CD14-positive monocyte (primary cell): ENCODE results near the gene ARPC2. TPM values are rescaled to one million over a fixed set of nuclear protein-coding genes. Genes with fewer than 3 reads are reported as not detected.

ENCODE experiments used
- DNase-seq, 3 donors: peaks; one replicate each; pipeline ENCODE4 v3.0.0-alpha.2; 2011 to 2022
- H2AFZ ChIP-seq: 2 replicates; pipeline ENCODE4 v1.6.0; 2012; ENCODE audit warnings: mild to moderate bottlenecking, low read depth, low read length, inconsistent platforms; ENCODE audit not compliant: insufficient read depth, poor library complexity, severe bottlenecking
- H3K27ac ChIP-seq, 2 donors: 1 replicate in 1 of 2; 2 replicates in 1 of 2; pipeline ENCODE4 v1.5.1; 2012 to 2013; ENCODE audit warnings: low read length in 2 of 2, control low read depth in 1 of 2, inconsistent platforms in 1 of 2, low read depth in 1 of 2, mild to moderate bottlenecking in 1 of 2
- H3K27me3 ChIP-seq, 2 donors: one replicate each; pipeline versions ENCODE4 v1.6.0 to v1.6.1; 2011 to 2013; ENCODE audit warnings: low read length in 2 of 2; ENCODE audit not compliant: control insufficient read depth in 2 of 2, insufficient read depth in 2 of 2
- H3K36me3 ChIP-seq, 2 donors: replicated peaks in 1 of 2; 1 replicate in 1 of 2; 2 replicates in 1 of 2; pipeline versions ENCODE4 v1.5.1 to v1.6.1; 2012 to 2013; ENCODE audit warnings: low read length in 2 of 2, control low read depth in 1 of 2, inconsistent platforms in 1 of 2, mild to moderate bottlenecking in 1 of 2; ENCODE audit not compliant: insufficient read depth in 2 of 2, control insufficient read depth in 1 of 2
- H3K4me1 ChIP-seq, 2 donors: 1 replicate in 1 of 2; 2 replicates in 1 of 2; pipeline versions ENCODE4 v1.5.1 to v1.6.1; 2012 to 2013; ENCODE audit warnings: low read length in 2 of 2, control low read depth in 1 of 2, inconsistent platforms in 1 of 2, mild to moderate bottlenecking in 1 of 2, moderate library complexity in 1 of 2; ENCODE audit not compliant: insufficient read depth in 2 of 2, control insufficient read depth in 1 of 2
- H3K4me2 ChIP-seq: replicated peaks from 2 replicates; pipeline ENCODE3; 2012; ENCODE audit warnings: low read length, moderate library complexity, mild to moderate bottlenecking; ENCODE audit not compliant: poor library complexity, severe bottlenecking; ENCODE audit errors: extremely low read depth
- H3K4me3 ChIP-seq, 3 experiments: fragments of 200-600 bp in 1 of 3; sonication (generic) in 1 of 3; replicated peaks in 1 of 3; 1 replicate in 2 of 3; 2 replicates in 1 of 3; pipeline ENCODE4 v1.5.1; 2011 to 2013; ENCODE audit warnings: low read length in 3 of 3, mild to moderate bottlenecking in 3 of 3, control low read depth in 2 of 3, low read depth in 2 of 3, inconsistent platforms in 1 of 3, moderate library complexity in 1 of 3
- H3K79me2 ChIP-seq: 2 replicates; pipeline ENCODE4 v1.6.0; 2012; ENCODE audit warnings: mild to moderate bottlenecking, control low read depth, inconsistent platforms, low read length, moderate library complexity; ENCODE audit not compliant: insufficient read depth
- H3K9ac ChIP-seq: 2 replicates; pipeline ENCODE4 v1.6.0; 2017; ENCODE audit warnings: low read length, mild to moderate bottlenecking; ENCODE audit not compliant: insufficient read depth, poor library complexity, severe bottlenecking
- H3K9me3 ChIP-seq, 2 donors: replicated peaks in 1 of 2; 1 replicate in 1 of 2; 2 replicates in 1 of 2; pipeline versions ENCODE4 v1.5.1 to v1.6.1; 2012 to 2013; ENCODE audit warnings: low read length in 2 of 2, control low read depth in 1 of 2; ENCODE audit not compliant: control insufficient read depth in 1 of 2, insufficient read depth in 1 of 2
- H4K20me1 ChIP-seq: 2 replicates; pipeline ENCODE4 v1.6.0; 2012; ENCODE audit warnings: mild to moderate bottlenecking, low read length, control low read depth, moderate library complexity; ENCODE audit not compliant: insufficient read depth
- H3K27ac Mint-ChIP-seq, 7 donors: one replicate each; pipeline ENCODE4 v1.8.0; 2020; ENCODE audit warnings: mild to moderate bottlenecking in 7 of 7, mixed read lengths in 7 of 7, moderate library complexity in 6 of 7, inconsistent platforms in 2 of 7
- H3K27me3 Mint-ChIP-seq, 3 donors: one replicate each; pipeline ENCODE4 v1.8.0; 2021 to 2022; ENCODE audit warnings: low read depth in 3 of 3, mild to moderate bottlenecking in 3 of 3, mixed read lengths in 3 of 3, moderate library complexity in 3 of 3, inconsistent platforms in 1 of 3
- H3K36me3 Mint-ChIP-seq, 2 donors: one replicate each; pipeline ENCODE4 v1.8.0; 2020; ENCODE audit warnings: mixed read lengths in 2 of 2, inconsistent platforms in 1 of 2, mild to moderate bottlenecking in 1 of 2
- H3K4me1 Mint-ChIP-seq: one replicate; pipeline ENCODE4 v1.8.0; 2020; ENCODE audit warnings: mild to moderate bottlenecking, mixed read lengths
- H3K4me3 Mint-ChIP-seq, 2 donors: one replicate each; pipeline ENCODE4 v1.8.0; 2020; ENCODE audit warnings: mild to moderate bottlenecking in 2 of 2, mixed read lengths in 2 of 2, moderate library complexity in 1 of 2
- H3K9me3 Mint-ChIP-seq, 7 donors: one replicate each; pipeline ENCODE4 v1.8.0; 2020 to 2022; ENCODE audit warnings: mixed read lengths in 7 of 7, mild to moderate bottlenecking in 6 of 7, moderate library complexity in 6 of 7, inconsistent platforms in 2 of 7
- CTCF ChIP-seq: fragments of 200-600 bp; IDR thresholded peaks from one replicate; pipeline ENCODE4 v1.8.0; 2022; ENCODE audit warnings: antibody characterized with exemption, mild to moderate bottlenecking
- WGBS: methylation state at CpG from one replicate; pipeline ENCODE4 v1.1.5; 2013; ENCODE audit warnings: missing lambda C conversion rate; ENCODE audit not compliant: insufficient coverage; 5-methylcytosine and 5-hydroxymethylcytosine counted together
- intact Hi-C, 2 donors: fragments of 100-400 bp; cut with micrococcal nuclease; formaldehyde crosslinking; loops; one replicate each; pipeline versions ENCODE4 v1.15.0 to v1.15.1; 2023
- polyA plus RNA-seq, 3 donors: library from polyadenylated mRNA; depleted of rRNA in 1 of 3; unstranded in 2 of 3; stranded (reverse) in 1 of 3; fragments of 300-500 nt in 2 of 3; fragments of >200 nt in 1 of 3; fragmentation: Illumina TruSeq in 2 of 3; gene quantifications; 1 replicate in 2 of 3; 2 replicates in 1 of 3; pipeline ENCODE4 v1.2.3, GENCODE V29; 2012 to 2021

Gene ARPC2
- polyA plus RNA-seq, 3 donors = 640 to 1,227 (median 1,162) TPM

GRCh38 chr2:218273908-218274249, 56.9 kb downstream of the ARPC2 start:
- H3K4me1 ChIP-seq = peaks cover 43 to 53% of the 10 kb centered on the region in 2 donors
- no peak overlapping the region for H3K9ac ChIP-seq
- no peak overlapping the region for H3K4me3 ChIP-seq
- no peak overlapping the region for H2AFZ ChIP-seq
- no peak for TF ChIP-seq CTCF
- H3K27me3 ChIP-seq = no peaks in the 10 kb centered on the region
- DNase-seq = no peak
- WGBS = no CpG with 5 or more reads among the region's 2 CpGs
- Mint-ChIP-seq H3K9me3 (no peaks in the 10 kb centered on the region), H3K4me1 (peaks cover 51% of the 10 kb centered on the region), H3K36me3 (peaks cover 51 to 59% of the 10 kb centered on the region in 2 donors), H3K27me3 (peaks cover 0 to 3% (median 0%) of the 10 kb centered on the region in 3 donors), H3K27ac (peak overlapping the region in 4 of 7 donors; percentile 62 to 75 (median 74)), H3K4me3 (no peak overlapping the region)
- intact Hi-C loops = loop anchor here (5.0 to 10.0 kb wide), 4 partner anchors 123 to 291 kb away; partner anchors contain the start of genes CTDSP1 (in 2 of the 2), CNOT9 (in 1 of the 2) and USP37 (in 1 of the 2)
- H4K20me1 ChIP-seq = peaks cover 85% of the 10 kb centered on the region
- H3K79me2 ChIP-seq = peaks cover 70% of the 10 kb centered on the region
- H3K36me3 ChIP-seq = peaks cover 55 to 58% of the 10 kb centered on the region in 2 donors
- H3K27ac ChIP-seq = peak overlapping the region in 1 of 2 donors; percentile 65
- no peaks in the 10 kb centered on the region for H3K9me3 ChIP-seq
- H3K4me2 ChIP-seq = no peak overlapping the region

- Mint-ChIP-seq H3K4me1 (peaks cover 44% of the 10 kb centered on the region), H3K27ac (peak overlapping the region in 6 of 7 donors; percentile 18 to 79 (median 59)), H3K27me3 (peaks cover 0 to 3% (median 0%) of the 10 kb centered on the region in 3 donors), H3K4me3 (no peak overlapping the region), H3K36me3 (peaks cover 58 to 66% of the 10 kb centered on the region in 2 donors), H3K9me3 (no peaks in the 10 kb centered on the region)
- intact Hi-C loops = loop anchor here (5.0 to 10.0 kb wide), 4 partner anchors 123 to 290 kb away; partner anchors contain the start of genes CTDSP1 (in 2 of the 2), CNOT9 (in 1 of the 2) and USP37 (in 1 of the 2)
- peaks cover 37 to 46% of the 10 kb centered on the region in 2 donors for H3K4me1 ChIP-seq
- H3K27me3 ChIP-seq = no peaks in the 10 kb centered on the region
- no peak overlapping the region for H3K4me3 ChIP-seq
- peaks cover 62 to 65% of the 10 kb centered on the region in 2 donors for H3K36me3 ChIP-seq
- TF ChIP-seq CTCF = no peak
- peaks cover 70% of the 10 kb centered on the region for H3K79me2 ChIP-seq
- WGBS = 76% methylated on average over 2 of the region's 4 CpGs
- no peak for DNase-seq
- peaks cover 85% of the 10 kb centered on the region for H4K20me1 ChIP-seq
- no peak overlapping the region for H3K9ac ChIP-seq
- H2AFZ ChIP-seq = no peak overlapping the region
- H3K4me2 ChIP-seq = no peak overlapping the region
- H3K27ac ChIP-seq = peak overlapping the region in 1 of 2 donors; percentile 65
- no peaks in the 10 kb centered on the region for H3K9me3 ChIP-seq
Measured at GRCh38 chr2:218274586-218274985, 57.6 kb downstream of the ARPC2 start.
